Uterus (tissue), 4 donors: ENCODE measurements around the gene ZNF32. TPM values are rescaled to one million over a fixed set of nuclear protein-coding genes. Genes with fewer than 3 reads are reported as not detected.

Source experiments
- DNase-seq, 2 donors: peaks; one replicate each; pipeline ENCODE4 v3.0.0-alpha.2; 2019 to 2020
- H3K27ac ChIP-seq, 2 donors: fragments of 200-600 bp; sonication (generic); 1 replicate in 1 of 2; 2 replicates in 1 of 2; pipeline ENCODE4 v1.5.1; 2016 to 2018
- H3K27me3 ChIP-seq, 2 donors: fragments of 200-600 bp; sonication (generic); one replicate each; pipeline ENCODE4 v1.5.1; 2018 to 2019; ENCODE audit warnings: control low read depth in 1 of 2
- H3K36me3 ChIP-seq, 2 donors: fragments of 200-600 bp; sonication (generic); one replicate each; pipeline ENCODE4 v1.5.1; 2019; ENCODE audit warnings: control low read depth in 1 of 2
- H3K4me1 ChIP-seq, 2 donors: fragments of 200-600 bp; sonication (generic); one replicate each; pipeline ENCODE4 v1.5.1; 2018 to 2019; ENCODE audit warnings: control low read depth in 1 of 2
- H3K4me3 ChIP-seq, 2 donors: fragments of 200-600 bp; sonication (generic); 1 replicate in 1 of 2; 2 replicates in 1 of 2; pipeline ENCODE4 v1.5.1; 2018 to 2019; ENCODE audit warnings: mild to moderate bottlenecking in 1 of 2
- H3K9me3 ChIP-seq, 2 donors: fragments of 200-600 bp; sonication (generic); one replicate each; pipeline ENCODE4 v1.5.1; 2019; ENCODE audit warnings: control low read depth in 1 of 2
- POLR2A ChIP-seq, 2 donors: fragments of 450-650 bp; IDR thresholded peaks; one replicate each; pipeline ENCODE4 v1.6.1; 2016; ENCODE audit warnings: antibody characterized with exemption in 2 of 2, mild to moderate bottlenecking in 1 of 2, moderate library complexity in 1 of 2
- intact Hi-C: fragments of 100-400 bp; cut with DNase I; formaldehyde crosslinking; loops from one replicate; pipeline ENCODE4 v1.15.1; 2023; ENCODE audit warnings: low total_unique reads
- total RNA-seq, 4 donors: library from RNA; depleted of rRNA in 3 of 4; stranded (reverse); fragments of >200 nt in 3 of 4; gene quantifications; one replicate each; pipeline versions ENCODE4 v1.1.0 to v1.2.4, GENCODE V29; 2014 to 2023
- TF ChIP-seq, protein P1 (sequence below), 4 experiments: fragments of 200-600 bp in 2 of 4; fragments of 450-650 bp in 2 of 4; sonication (generic) in 2 of 4; IDR thresholded peaks; one replicate each; pipeline ENCODE4 v1.5.1; 2016 to 2019; ENCODE audit warnings: antibody characterized with exemption in 4 of 4, mild to moderate bottlenecking in 2 of 4, moderate library complexity in 1 of 4
- donor health status: DM: yes; HTN: yes; CAD: no.

ZNF32 gene
- total RNA-seq, 4 donors from 2014 or later = 51.2 to 83.5 (median 67.0) TPM

DNA sequence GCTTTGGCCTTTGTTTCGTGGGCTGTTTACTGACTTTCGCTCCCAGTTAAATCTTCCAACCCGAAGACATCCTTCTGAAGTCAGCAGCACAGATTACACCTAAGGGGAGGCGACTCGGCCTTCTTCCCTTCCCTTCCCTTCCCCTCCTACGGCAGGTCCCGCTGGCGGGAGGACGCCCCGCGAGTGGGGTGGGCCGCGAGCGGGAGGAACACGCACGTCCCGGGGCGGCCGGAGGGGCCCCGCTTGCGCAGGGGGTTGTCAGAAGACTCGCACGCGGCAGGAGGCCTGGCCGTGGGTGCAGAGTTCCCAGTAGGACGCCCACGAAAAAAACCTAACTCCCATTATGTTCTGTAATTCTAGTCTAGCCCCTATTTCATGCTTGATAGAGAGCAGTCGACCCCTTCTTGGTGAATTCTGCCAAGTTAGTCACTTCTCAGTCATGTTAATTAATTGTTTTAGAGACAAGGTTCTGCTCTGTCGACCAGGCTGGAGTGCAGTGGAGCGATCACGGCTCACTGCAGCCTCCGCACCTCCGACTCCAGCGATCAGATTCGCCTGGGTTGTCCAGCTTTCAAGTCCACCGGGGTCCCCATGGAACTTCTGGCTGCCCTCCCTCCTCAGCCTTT, 19.2 kb upstream of the ZNF32 start:
- no peaks in the 10 kb centered on the region for H3K27me3 ChIP-seq
- H3K36me3 ChIP-seq = no peaks in the 10 kb centered on the region
- no peak overlapping the region for H3K27ac ChIP-seq
- no peaks in the 10 kb centered on the region for H3K4me1 ChIP-seq
- intact Hi-C loops = no loop called here
- no peak for DNase-seq
- no peak overlapping the region for H3K4me3 ChIP-seq
- no peaks in the 10 kb centered on the region for H3K9me3 ChIP-seq
- TF ChIP-seq, protein P1, sequence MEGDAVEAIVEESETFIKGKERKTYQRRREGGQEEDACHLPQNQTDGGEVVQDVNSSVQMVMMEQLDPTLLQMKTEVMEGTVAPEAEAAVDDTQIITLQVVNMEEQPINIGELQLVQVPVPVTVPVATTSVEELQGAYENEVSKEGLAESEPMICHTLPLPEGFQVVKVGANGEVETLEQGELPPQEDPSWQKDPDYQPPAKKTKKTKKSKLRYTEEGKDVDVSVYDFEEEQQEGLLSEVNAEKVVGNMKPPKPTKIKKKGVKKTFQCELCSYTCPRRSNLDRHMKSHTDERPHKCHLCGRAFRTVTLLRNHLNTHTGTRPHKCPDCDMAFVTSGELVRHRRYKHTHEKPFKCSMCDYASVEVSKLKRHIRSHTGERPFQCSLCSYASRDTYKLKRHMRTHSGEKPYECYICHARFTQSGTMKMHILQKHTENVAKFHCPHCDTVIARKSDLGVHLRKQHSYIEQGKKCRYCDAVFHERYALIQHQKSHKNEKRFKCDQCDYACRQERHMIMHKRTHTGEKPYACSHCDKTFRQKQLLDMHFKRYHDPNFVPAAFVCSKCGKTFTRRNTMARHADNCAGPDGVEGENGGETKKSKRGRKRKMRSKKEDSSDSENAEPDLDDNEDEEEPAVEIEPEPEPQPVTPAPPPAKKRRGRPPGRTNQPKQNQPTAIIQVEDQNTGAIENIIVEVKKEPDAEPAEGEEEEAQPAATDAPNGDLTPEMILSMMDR (IDR thresholded peaks at IDR 0.05) = no peak
- no peak for TF ChIP-seq POLR2A (IDR thresholded peaks at IDR 0.05)

DNA sequence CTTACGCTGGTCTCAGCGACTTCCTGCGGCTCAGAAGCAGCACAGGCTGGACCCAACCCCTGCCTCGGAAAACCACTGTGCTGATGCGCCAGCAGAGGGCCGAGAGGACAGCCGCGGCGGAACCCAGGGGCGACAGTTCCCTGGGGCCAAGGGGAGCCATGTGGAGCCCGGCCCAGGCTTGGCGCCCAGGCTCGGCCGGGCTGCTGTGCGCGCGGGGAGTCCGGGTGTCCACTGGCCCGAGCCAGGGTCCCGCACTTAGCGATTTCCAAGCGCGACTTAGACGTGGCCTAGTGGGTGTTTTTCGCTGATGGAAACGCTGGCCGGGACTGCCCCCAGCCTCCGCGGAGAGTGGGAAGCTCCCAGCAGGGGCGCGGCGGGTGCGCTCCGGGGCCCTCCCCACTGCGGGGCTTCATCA, 18.6 kb upstream of the ZNF32 start:
- H3K9me3 ChIP-seq = no peaks in the 10 kb centered on the region
- H3K27me3 ChIP-seq = no peaks in the 10 kb centered on the region
- no peak for TF ChIP-seq POLR2A (IDR thresholded peaks at IDR 0.05)
- TF ChIP-seq, protein P1 (IDR thresholded peaks at IDR 0.05) = peak in 2 of 4 experiments; percentile 6 to 27
- intact Hi-C loops = no loop called here
- no peak for DNase-seq
- no peaks in the 10 kb centered on the region for H3K4me1 ChIP-seq
- peak overlapping the region in 1 of 2 donors; percentile 3 for H3K4me3 ChIP-seq
- no peaks in the 10 kb centered on the region for H3K36me3 ChIP-seq
- no peak overlapping the region for H3K27ac ChIP-seq

DNA sequence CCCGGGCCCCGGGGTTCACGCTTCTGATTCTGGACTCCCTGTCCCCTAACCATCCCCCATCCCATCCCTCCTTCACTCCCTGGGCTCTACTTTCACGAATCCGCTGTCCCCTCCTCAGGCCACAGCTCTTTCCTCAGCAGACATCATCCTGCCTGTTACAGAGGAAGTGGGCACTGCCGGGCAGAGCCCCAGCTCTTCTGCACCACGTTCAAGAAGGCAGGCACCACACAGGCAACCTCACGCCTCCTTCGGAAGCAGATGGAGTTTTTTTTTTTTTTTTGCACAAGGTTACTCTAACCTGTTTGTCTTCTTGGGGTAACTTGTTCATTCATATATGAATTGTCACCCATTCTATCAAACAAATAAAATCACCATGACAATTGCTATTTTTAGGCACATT, 17.9 kb upstream of the ZNF32 start:
- no peak overlapping the region for H3K4me3 ChIP-seq
- no peak for DNase-seq
- H3K9me3 ChIP-seq = no peaks in the 10 kb centered on the region
- H3K27ac ChIP-seq = no peak overlapping the region
- no peaks in the 10 kb centered on the region for H3K27me3 ChIP-seq
- no peaks in the 10 kb centered on the region for H3K36me3 ChIP-seq
- H3K4me1 ChIP-seq = no peaks in the 10 kb centered on the region
- TF ChIP-seq, protein P1 (IDR thresholded peaks at IDR 0.05) = no peak
- no peak for TF ChIP-seq POLR2A (IDR thresholded peaks at IDR 0.05)
- intact Hi-C loops = no loop called here

DNA sequence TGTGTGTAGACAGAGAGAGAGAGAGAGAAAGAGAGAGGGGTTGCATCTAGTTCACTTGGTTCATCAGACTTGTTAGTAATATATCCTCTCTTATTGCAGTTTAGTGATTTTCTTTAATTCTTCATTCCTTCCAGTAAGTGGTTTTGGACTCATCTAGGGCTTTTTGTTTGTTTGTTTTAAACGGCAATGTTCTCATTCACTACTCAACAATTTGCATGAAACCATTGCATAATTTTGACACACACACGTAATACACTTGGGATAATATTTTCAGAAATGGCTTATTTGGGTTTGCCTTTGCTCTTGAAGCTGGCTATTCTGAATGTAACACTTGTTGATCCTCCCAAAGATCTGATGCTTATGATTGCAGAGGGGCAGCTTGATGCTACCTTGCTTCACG, 16.4 kb upstream of the ZNF32 start:
- Histone ChIP-seq H3K27me3 (no peaks in the 10 kb centered on the region), H3K9me3 (no peaks in the 10 kb centered on the region), H3K4me1 (no peaks in the 10 kb centered on the region), H3K36me3 (no peaks in the 10 kb centered on the region), H3K27ac (no peak overlapping the region), H3K4me3 (no peak overlapping the region)
- TF ChIP-seq POLR2A (IDR thresholded peaks at IDR 0.05) = no peak
- TF ChIP-seq, protein P1 (IDR thresholded peaks at IDR 0.05) = no peak
- intact Hi-C loops = no loop called here
- DNase-seq = no peak

DNA sequence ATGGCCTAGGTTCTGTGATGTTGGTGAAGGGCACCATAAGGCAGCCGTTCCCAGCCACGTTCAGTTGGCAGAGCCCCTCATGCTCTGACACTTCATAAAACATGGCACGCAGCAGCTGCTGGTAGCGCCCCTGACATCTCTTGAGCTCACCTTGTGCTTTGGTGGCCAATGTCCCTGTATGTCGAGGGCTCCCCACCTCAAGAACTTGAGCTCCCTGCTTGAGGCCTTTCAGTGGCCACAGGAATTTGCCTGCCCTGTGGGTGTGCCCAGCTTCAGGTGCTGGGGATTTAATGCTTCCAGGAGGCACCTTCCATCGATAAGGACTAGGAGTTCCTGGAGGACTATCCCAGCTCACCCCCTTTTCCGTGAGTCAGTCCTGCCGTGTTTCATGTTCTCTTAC, 9.5 kb upstream of the ZNF32 start:
- TF ChIP-seq, protein P1 (IDR thresholded peaks at IDR 0.05) = no peak
- TF ChIP-seq POLR2A (IDR thresholded peaks at IDR 0.05) = no peak
- intact Hi-C loops = no loop called here
- Histone ChIP-seq H3K36me3 (no peaks in the 10 kb centered on the region), H3K4me3 (no peak overlapping the region), H3K27ac (no peak overlapping the region), H3K4me1 (no peaks in the 10 kb centered on the region), H3K27me3 (no peaks in the 10 kb centered on the region), H3K9me3 (no peaks in the 10 kb centered on the region)
- no peak for DNase-seq
